Neutrophil (primary cell): ENCODE measurements around the gene VGLL1.

Experiments
- H3K27ac ChIP-seq: fragments of 200-600 bp; sonication (generic); 2 replicates; pipeline ENCODE4 v1.5.1; 2016; ENCODE audit warnings: mild to moderate bottlenecking, moderate library complexity
- H3K27me3 ChIP-seq: fragments of 200-600 bp; sonication (generic); 2 replicates; pipeline ENCODE4 v1.6.0; 2016; ENCODE audit warnings: mild to moderate bottlenecking
- H3K36me3 ChIP-seq: fragments of 200-600 bp; sonication (generic); 2 replicates; pipeline ENCODE4 v1.5.1; 2017
- H3K4me1 ChIP-seq, 2 experiments: fragments of 200-600 bp in 1 of 2; sonication (generic) in 1 of 2; 1 replicate in 1 of 2; 2 replicates in 1 of 2; pipeline versions ENCODE4 v1.5.1 to v1.6.1; 2013 to 2016; ENCODE audit warnings: low read depth in 1 of 2, low read length in 1 of 2, mild to moderate bottlenecking in 1 of 2, moderate library complexity in 1 of 2; ENCODE audit not compliant: control insufficient read depth in 1 of 2, insufficient read depth in 1 of 2
- H3K4me3 ChIP-seq, 2 experiments: fragments of 200-600 bp in 1 of 2; sonication (generic) in 1 of 2; 1 replicate in 1 of 2; 2 replicates in 1 of 2; pipeline ENCODE4 v1.5.1; 2013 to 2016; ENCODE audit warnings: low read depth in 1 of 2, low read length in 1 of 2, mild to moderate bottlenecking in 1 of 2, moderate library complexity in 1 of 2
- H3K9me3 ChIP-seq: fragments of 200-600 bp; sonication (generic); 2 replicates; pipeline ENCODE4 v1.5.1; 2016
- TF ChIP-seq, protein P1 (sequence below): fragments of 200-600 bp; sonication (generic); IDR thresholded peaks from 2 replicates; pipeline ENCODE4 v1.5.1; 2016; ENCODE audit warnings: antibody characterized with exemption

The VGLL1 gene

DNA sequence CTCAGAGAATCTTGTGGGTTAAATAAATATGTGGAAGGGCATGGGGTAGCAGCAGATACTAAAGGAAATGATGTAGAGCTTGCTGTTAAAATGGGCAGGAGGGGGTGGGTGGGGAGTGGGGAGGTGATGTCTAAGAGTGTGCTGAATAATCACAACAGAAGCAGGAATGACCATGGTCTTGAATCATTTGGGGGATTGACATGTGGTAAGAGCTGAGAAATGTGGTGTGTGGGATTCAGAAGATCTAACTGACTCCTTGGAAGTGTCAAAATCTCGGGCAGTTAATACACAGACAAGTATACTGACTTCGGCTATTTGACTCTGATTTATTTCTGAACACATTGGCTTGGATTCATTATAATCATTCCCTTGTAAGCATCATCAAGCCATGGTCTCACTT is 6.8 kb downstream of the VGLL1 start:
- H3K27ac ChIP-seq = no peak overlapping the region
- no peaks in the 10 kb centered on the region for H3K27me3 ChIP-seq
- no peaks in the 10 kb centered on the region for H3K36me3 ChIP-seq
- no peak overlapping the region for H3K4me3 ChIP-seq
- no peaks in the 10 kb centered on the region for H3K4me1 ChIP-seq
- TF ChIP-seq, protein P1, sequence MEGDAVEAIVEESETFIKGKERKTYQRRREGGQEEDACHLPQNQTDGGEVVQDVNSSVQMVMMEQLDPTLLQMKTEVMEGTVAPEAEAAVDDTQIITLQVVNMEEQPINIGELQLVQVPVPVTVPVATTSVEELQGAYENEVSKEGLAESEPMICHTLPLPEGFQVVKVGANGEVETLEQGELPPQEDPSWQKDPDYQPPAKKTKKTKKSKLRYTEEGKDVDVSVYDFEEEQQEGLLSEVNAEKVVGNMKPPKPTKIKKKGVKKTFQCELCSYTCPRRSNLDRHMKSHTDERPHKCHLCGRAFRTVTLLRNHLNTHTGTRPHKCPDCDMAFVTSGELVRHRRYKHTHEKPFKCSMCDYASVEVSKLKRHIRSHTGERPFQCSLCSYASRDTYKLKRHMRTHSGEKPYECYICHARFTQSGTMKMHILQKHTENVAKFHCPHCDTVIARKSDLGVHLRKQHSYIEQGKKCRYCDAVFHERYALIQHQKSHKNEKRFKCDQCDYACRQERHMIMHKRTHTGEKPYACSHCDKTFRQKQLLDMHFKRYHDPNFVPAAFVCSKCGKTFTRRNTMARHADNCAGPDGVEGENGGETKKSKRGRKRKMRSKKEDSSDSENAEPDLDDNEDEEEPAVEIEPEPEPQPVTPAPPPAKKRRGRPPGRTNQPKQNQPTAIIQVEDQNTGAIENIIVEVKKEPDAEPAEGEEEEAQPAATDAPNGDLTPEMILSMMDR = no peak
- no peaks in the 10 kb centered on the region for H3K9me3 ChIP-seq

DNA sequence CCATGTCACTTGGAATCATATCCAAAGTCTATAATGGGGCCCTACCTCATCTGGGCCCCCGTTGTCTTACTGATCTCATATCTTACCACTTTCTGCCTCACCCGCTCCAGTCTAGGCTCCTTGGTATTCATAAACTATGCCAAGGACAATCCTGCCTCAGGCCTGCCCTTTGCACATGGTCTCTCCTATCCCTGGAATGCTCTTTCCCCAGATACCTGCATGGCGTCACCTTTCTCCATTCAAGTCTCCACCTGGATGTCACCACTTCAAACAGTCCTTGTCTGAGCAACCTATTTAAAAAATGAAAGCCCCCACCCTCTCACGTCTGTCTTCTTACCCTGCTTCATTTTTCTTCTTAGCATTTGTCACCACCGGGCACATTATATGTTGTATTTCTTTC is 8.2 kb downstream of the VGLL1 start:
- no peaks in the 10 kb centered on the region for H3K27me3 ChIP-seq
- H3K27ac ChIP-seq = no peak overlapping the region
- TF ChIP-seq, protein P1 = no peak
- no peaks in the 10 kb centered on the region for H3K9me3 ChIP-seq
- H3K36me3 ChIP-seq = no peaks in the 10 kb centered on the region
- no peaks in the 10 kb centered on the region for H3K4me1 ChIP-seq
- H3K4me3 ChIP-seq = no peak overlapping the region

DNA sequence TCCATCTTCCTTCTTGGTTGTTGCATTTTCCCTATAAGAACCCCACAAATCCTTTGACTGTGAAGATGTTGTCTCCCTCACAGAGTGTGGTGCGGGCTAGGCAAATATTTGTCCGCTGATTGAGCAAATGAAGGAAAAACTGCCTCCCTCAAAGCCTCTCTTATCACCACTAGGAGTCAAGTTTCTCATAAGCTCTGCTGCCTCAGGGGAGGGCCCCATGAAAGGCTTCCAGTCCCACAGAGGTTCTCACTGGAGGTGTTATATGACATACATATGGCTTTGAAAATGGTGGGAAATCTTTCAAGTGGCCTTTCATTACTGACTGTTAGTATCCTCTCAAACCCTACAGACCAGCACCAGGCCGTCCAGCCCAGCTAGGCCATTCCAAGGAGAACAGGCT is 9.3 kb downstream of the VGLL1 start:
- H3K27me3 ChIP-seq = no peaks in the 10 kb centered on the region
- H3K4me1 ChIP-seq = no peaks in the 10 kb centered on the region
- TF ChIP-seq, protein P1 = no peak
- no peak overlapping the region for H3K27ac ChIP-seq
- no peak overlapping the region for H3K4me3 ChIP-seq
- H3K9me3 ChIP-seq = no peaks in the 10 kb centered on the region
- H3K36me3 ChIP-seq = no peaks in the 10 kb centered on the region

DNA sequence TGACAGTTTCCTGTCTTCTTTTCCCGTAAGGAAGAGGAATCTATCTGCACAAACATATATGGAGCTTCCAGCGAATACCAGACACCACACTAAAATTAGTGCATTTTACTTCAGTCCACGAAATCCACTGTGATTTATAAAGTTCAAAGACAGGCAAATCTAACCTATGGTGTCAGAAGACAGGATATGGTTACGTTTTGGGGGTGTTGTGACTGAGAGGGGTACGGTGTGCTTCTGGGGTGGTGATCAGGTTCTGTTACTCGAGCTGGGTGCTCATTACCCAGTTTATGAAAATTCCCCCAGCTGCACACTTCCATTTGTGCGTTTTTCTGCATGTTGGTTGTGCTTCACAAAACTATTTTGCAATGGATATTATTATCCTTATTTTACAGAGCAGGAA is 10.3 kb downstream of the VGLL1 start:
- Histone ChIP-seq H3K27me3 (no peaks in the 10 kb centered on the region), H3K9me3 (no peaks in the 10 kb centered on the region), H3K4me3 (no peak overlapping the region), H3K36me3 (no peaks in the 10 kb centered on the region), H3K27ac (no peak overlapping the region), H3K4me1 (no peaks in the 10 kb centered on the region)
- TF ChIP-seq, protein P1 = no peak

DNA sequence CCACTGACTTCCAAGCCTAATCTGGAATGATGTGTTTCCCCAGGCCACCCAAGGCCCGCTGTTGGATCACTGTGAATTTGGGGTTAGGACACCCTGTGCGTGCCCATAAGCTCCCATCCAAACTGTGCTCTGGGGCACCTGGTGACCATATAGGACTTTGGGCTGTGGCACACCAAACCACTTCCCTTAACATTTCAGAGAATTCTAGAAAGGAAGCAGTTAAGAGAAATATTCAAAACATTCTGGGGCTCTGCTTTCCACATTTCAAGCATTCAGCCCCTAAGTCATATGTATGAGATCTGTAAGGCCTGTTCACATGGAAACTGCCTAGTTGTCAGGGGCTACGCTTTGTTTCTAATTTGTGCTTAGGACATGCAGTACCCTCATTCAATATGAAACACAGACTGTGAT is 14.4 kb downstream of the VGLL1 start:
- no peaks in the 10 kb centered on the region for H3K4me1 ChIP-seq
- TF ChIP-seq, protein P1 = no peak
- no peak overlapping the region for H3K4me3 ChIP-seq
- H3K27me3 ChIP-seq = no peaks in the 10 kb centered on the region
- H3K9me3 ChIP-seq = no peaks in the 10 kb centered on the region
- H3K36me3 ChIP-seq = no peaks in the 10 kb centered on the region
- no peak overlapping the region for H3K27ac ChIP-seq

DNA sequence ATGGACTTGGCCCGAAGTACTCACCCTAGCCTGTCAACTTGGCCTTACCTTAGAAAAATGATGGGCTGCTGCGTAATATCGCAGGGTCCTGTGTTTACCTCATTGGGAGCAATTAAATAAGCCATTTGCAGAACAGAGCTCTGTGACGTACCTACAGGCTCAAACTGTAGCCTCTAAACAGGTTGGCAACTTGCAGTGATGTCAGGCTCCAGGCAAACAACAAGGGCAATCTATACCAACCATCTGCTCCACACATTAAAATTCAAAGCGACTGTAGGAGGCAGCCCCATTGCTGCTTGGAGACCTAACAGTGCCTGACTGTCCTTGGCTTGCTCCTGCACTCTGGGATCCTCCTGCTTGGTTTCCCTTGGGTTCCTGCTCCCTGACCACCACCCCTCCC is 17.2 kb downstream of the VGLL1 start:
- no peaks in the 10 kb centered on the region for H3K4me1 ChIP-seq

More for the DNA sequence above, 17.2 kb downstream of the VGLL1 start:
- Histone ChIP-seq H3K36me3 (no peaks in the 10 kb centered on the region), H3K9me3 (no peaks in the 10 kb centered on the region), H3K27me3 (no peaks in the 10 kb centered on the region), H3K27ac (no peak overlapping the region), H3K4me3 (no peak overlapping the region)
- TF ChIP-seq, protein P1 = no peak
